ENCODE results near the gene ANK3. TPM values are rescaled to one million over a fixed set of nuclear protein-coding genes. Genes with fewer than 3 reads are reported as not detected.

The ANK3 gene
- total RNA-seq, 2 experiments from 2014 or later = 60.5 to 61.9 TPM

- ChIA-PET CTCF (no interaction called here), POLR2A (no interaction called here)
- intact Hi-C loops (cut with DNase I, micrococcal nuclease) = no loop called here
- ATAC-seq (ENCODE audit: poor library complexity) (no peak), DNase-seq (no peak)
- Mint-ChIP-seq H3K9me3 (no peaks in the 10 kb centered on the region), H3K27me3 (no peaks in the 10 kb centered on the region), H3K4me1 (ENCODE audit: low read depth) (no peaks in the 10 kb centered on the region), H3K27ac (no peak overlapping the region), H3K4me3 (no peak overlapping the region), H3K36me3 (ENCODE audit: low read depth) (peaks cover 56% of the 10 kb centered on the region)
- H3K9me3 ChIP-seq (ENCODE audit: control insufficient read depth in 1 of 2, insufficient read depth in 1 of 2, low read length in 2 of 2) = no peaks in the 10 kb centered on the region
- H3K27me3 ChIP-seq (ENCODE audit: control insufficient read depth in 1 of 2, insufficient read depth in 2 of 2, low read length in 2 of 2) = no peaks in the 10 kb centered on the region
- peaks cover 7% of the 10 kb centered on the region for H3K36me3 ChIP-seq (ENCODE audit: insufficient read depth, low read length)
- no peak overlapping the region for H3K4me3 ChIP-seq (ENCODE audit: low read length)
- no peak for TF ChIP-seq CTCF (IDR thresholded peaks at IDR 0.05)
- H3K4me1 ChIP-seq (ENCODE audit: insufficient read depth, low read length) = no peaks in the 10 kb centered on the region
- H3K27ac ChIP-seq (ENCODE audit: low read depth in 1 of 2, low read length in 2 of 2) = no peak overlapping the region
Observed at GRCh38 chr10:60044971-60045370, 344.7 kb downstream of the ANK3 start.

GRCh38 chr10:60044242-60044641, 345.4 kb downstream of the ANK3 start:
- TF ChIP-seq CTCF (IDR thresholded peaks at IDR 0.05) = no peak
- POLR2A ChIA-PET = no interaction called here
- DNase-seq = no peak
- Mint-ChIP-seq H3K4me3 (no peak overlapping the region), H3K36me3 (ENCODE audit: low read depth) (peaks cover 54% of the 10 kb centered on the region), H3K4me1 (ENCODE audit: low read depth) (no peaks in the 10 kb centered on the region), H3K27ac (no peak overlapping the region), H3K27me3 (no peaks in the 10 kb centered on the region), H3K9me3 (no peaks in the 10 kb centered on the region)
- H3K36me3 ChIP-seq (ENCODE audit: insufficient read depth, low read length) = peaks cover 7% of the 10 kb centered on the region
- ATAC-seq (ENCODE audit: poor library complexity) = no peak
- H3K9me3 ChIP-seq (ENCODE audit: control insufficient read depth in 1 of 2, insufficient read depth in 1 of 2, low read length in 2 of 2) = no peaks in the 10 kb centered on the region
- CTCF ChIA-PET = no interaction called here
- no peaks in the 10 kb centered on the region for H3K27me3 ChIP-seq (ENCODE audit: control insufficient read depth in 1 of 2, insufficient read depth in 2 of 2, low read length in 2 of 2)
- no peak overlapping the region for H3K4me3 ChIP-seq (ENCODE audit: low read length)
- no peaks in the 10 kb centered on the region for H3K4me1 ChIP-seq (ENCODE audit: insufficient read depth, low read length)
- no peak overlapping the region for H3K27ac ChIP-seq (ENCODE audit: low read depth in 1 of 2, low read length in 2 of 2)
- intact Hi-C loops (cut with DNase I, micrococcal nuclease) = no loop called here

- peaks cover 59% of the 10 kb centered on the region for H3K36me3 Mint-ChIP-seq (ENCODE audit: low read depth)
- ChIA-PET POLR2A (no interaction called here), CTCF (no interaction called here)
- no peaks in the 10 kb centered on the region for H3K27me3 Mint-ChIP-seq
- intact Hi-C loops (cut with DNase I, micrococcal nuclease) = no loop called here
- TF ChIP-seq CTCF (IDR thresholded peaks at IDR 0.05) = no peak
- no peaks in the 10 kb centered on the region for H3K4me1 ChIP-seq (ENCODE audit: insufficient read depth, low read length)
- no peak overlapping the region for H3K4me3 ChIP-seq (ENCODE audit: low read length)
- H3K4me3 Mint-ChIP-seq = no peak overlapping the region
- no peaks in the 10 kb centered on the region for H3K9me3 Mint-ChIP-seq
- no peak overlapping the region for H3K27ac Mint-ChIP-seq
- H3K36me3 ChIP-seq (ENCODE audit: insufficient read depth, low read length) = peaks cover 7% of the 10 kb centered on the region
- H3K9me3 ChIP-seq (ENCODE audit: control insufficient read depth in 1 of 2, insufficient read depth in 1 of 2, low read length in 2 of 2) = no peaks in the 10 kb centered on the region
- no peak for ATAC-seq (ENCODE audit: poor library complexity)
- no peaks in the 10 kb centered on the region for H3K4me1 Mint-ChIP-seq (ENCODE audit: low read depth)
- H3K27ac ChIP-seq (ENCODE audit: low read depth in 1 of 2, low read length in 2 of 2) = no peak overlapping the region
- no peak for DNase-seq
- H3K27me3 ChIP-seq (ENCODE audit: control insufficient read depth in 1 of 2, insufficient read depth in 2 of 2, low read length in 2 of 2) = no peaks in the 10 kb centered on the region
Observed at GRCh38 chr10:60043561-60044241, 346.0 kb downstream of the ANK3 start.
